Measurements from ENCODE around the gene ADAMTS7.
"Not testable (repeated sequence)": the region's sequence is repeated elsewhere in the genome, so short reads cannot be mapped to it uniquely, and the experiment has no call there.

Gene ADAMTS7

DNA sequence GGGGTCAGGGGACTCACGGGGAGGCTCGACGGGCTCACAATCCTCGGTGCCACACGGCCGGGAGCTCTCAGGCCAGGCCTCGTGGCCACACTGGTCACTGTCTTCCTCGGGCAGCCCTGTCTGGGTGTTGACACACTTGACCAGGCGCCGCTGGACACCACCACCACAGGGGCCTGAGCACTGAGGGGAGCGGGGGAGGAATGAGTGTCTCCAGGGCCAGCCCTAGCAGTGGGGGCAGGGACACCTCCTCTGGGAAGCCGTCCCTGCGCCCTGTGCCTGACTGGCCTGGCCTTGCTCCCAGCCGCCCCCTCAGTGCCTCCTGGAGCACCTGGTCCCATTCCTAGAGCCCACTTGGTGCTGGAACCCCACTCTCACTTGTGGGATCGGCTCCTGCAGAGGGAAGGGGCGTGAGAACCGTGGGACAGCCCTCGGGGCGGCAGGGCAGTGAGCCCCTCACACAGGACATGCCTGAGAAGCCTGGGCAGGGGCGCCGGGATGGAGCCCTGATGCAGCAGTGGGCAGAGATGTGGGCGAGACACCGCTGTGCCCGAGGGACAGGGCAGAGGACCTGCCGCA, 48.8 kb downstream of the ADAMTS7 start:
- not testable (repeated sequence) for DNase-seq

- DNase-seq, result no peak
These were observed 49.3 kb downstream of the ADAMTS7 start for GRCh38 chr15:78761891-78762385.

GRCh38 chr15:78761475-78761874, 49.8 kb downstream of the ADAMTS7 start:
- DNase-seq, result peak; percentile 65

GRCh38 chr15:78761020-78761419, 50.2 kb downstream of the ADAMTS7 start:
- DNase-seq, result no peak

DNA sequence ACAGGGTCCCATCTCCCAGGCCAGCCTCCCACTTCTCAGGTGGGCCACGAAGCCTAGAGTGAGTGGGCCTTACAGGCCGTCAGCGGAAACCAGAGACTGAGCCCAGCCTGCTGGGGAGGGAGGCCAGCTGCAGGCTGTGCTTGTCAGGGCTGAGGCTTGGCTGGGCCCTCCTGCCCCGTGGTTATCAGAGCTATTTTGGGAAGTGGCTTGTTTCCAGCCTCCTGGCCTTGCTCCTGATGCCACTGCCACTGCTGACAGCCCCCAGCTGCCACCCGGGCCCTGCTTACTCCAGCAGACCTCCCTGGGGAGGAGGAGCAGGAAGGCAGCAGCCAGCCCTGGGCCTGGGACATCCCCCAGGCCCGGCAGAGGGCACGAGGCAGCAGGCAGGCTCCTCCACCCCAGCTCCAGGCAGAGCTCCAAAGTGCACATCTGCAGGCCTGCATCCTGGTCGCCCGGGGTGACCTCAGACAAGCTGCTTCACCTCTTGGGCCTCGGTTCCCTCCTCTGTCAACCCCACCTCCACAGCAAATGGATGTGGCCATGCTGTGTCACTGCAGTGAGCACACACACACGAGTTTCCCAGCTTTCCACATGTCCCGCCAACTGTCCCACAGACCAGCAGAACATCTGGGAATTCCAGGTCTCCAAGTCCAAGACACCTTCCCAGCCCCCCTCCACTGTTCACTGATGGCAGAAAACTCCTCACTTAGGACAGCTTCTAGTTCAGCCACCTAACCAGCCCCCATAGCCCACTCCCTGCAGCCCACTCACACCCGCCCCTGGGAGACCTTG, 51.0 kb downstream of the ADAMTS7 start:
- not testable (repeated sequence) for DNase-seq

GRCh38 chr15:78759361-78759998, 51.8 kb downstream of the ADAMTS7 start:
- DNase-seq, result not testable (repeated sequence)

DNA sequence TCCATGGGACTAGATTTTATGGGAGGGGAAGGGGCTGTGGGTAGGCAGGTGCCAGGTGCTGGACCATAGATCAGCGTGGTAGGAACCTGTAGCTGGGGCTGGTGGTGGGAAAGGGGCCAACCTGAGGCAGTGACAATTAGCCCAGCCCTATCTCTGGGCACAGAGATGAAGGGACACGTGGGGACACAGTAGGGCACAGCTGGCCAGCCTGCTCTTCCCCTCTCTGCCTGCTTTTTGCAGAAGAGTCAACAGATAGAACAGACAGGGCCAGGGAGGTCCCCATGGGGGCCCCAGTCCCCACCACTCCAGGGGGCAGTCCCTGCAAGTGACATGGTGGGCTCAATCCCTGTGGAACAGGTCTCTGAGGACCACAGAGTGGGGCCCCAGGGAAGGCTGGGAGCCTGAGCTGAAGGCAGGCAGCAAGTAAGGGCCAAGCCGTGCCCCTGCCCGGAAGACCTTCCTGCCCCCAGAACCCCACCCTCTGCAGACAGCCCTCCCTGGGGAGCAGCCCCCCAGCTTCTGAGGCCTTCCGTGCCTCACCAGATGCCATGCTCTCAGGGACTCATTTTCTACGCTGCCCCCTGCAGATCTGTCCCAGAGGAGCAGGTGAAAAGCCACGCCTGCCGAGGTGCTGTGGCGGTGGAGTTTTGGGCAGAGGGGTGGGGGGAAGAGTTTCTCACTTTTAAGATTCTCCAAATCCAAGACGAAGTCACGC, 52.6 kb downstream of the ADAMTS7 start:
- not testable (repeated sequence) for DNase-seq

DNA sequence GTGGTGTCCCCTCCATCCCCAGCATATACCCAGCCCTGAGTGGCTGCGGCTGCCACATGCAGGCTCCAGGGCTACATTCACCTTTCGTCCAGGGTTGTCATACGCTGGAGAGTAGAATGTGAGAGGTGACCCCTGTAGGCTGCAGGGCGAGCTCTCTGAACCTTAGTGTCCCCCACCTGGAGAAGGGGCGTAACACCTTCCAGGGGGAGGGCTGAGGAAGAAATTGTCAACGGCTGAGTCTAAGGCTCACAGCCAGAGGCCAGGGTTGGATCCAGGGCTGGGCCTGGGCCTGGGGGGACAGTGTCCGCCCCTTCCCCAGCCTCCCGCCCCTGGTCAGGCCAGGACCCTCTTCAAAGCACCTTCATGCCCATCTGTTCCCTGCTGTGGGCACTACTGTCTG, 53.2 kb downstream of the ADAMTS7 start:
- DNase-seq, result not testable (repeated sequence)

DNA sequence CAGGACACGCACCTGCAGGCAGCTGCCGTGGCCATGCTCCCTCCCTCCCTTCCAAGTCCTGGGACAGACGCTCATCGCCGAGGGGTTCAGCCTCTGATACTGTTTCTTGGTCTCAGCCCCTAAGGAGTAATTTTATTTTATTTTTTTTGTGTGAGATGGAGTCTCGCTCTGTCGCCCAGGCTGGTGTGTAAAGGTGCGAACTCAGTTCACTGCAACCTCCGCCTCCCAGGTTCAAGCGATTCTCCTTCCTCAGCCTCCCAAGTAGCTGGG, 53.7 kb downstream of the ADAMTS7 start:
- no peak for DNase-seq

DNA sequence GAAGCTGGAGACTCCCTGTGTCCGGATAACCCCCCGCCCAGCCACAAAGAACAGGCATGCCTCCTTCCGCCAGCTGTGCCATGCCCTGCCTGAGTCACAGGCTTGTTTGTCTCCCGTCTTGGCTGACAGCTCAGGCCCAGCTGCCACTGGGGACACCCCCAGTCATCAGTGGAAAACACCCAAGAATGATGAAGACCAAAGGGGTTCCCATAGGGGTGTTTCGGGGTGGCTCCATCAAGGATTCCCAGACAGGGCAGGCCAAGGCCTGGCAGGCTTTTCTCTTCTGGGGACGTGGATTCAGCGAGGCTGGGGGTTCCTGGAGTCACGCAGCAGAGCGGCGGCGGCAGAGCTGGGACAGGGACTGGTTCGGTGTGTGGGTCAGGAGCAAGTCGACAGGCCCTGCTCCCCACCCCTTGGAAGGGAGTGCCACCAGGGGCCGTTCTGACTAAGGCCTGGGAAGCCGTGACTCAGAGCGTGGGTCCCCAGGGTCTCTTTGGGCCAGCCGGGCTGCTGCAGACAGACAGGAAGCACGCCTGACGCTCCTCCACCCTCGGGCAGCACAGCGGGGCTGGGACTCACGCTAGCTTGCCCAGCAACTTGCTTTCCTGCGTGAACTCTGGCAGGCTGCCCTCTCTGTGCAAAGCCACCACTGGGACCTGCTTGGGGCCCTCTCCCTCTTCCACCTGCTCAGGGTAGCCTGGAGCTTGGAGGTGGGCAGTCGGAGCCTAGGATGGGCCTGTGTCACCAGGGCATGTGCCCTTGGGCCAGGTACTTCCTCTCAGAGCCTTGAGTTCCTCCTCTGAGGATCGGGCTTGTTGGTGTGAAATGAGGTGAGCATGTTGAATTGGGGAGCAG, 54.3 kb downstream of the ADAMTS7 start:
- DNase-seq, result peak; percentile 47

GRCh38 chr15:78755900-78756591, 55.2 kb downstream of the ADAMTS7 start:
- DNase-seq, result not testable (repeated sequence)

- DNase-seq, result not testable (repeated sequence)
These were observed 56.5 kb downstream of the ADAMTS7 start for GRCh38 chr15:78754637-78755280.

DNA sequence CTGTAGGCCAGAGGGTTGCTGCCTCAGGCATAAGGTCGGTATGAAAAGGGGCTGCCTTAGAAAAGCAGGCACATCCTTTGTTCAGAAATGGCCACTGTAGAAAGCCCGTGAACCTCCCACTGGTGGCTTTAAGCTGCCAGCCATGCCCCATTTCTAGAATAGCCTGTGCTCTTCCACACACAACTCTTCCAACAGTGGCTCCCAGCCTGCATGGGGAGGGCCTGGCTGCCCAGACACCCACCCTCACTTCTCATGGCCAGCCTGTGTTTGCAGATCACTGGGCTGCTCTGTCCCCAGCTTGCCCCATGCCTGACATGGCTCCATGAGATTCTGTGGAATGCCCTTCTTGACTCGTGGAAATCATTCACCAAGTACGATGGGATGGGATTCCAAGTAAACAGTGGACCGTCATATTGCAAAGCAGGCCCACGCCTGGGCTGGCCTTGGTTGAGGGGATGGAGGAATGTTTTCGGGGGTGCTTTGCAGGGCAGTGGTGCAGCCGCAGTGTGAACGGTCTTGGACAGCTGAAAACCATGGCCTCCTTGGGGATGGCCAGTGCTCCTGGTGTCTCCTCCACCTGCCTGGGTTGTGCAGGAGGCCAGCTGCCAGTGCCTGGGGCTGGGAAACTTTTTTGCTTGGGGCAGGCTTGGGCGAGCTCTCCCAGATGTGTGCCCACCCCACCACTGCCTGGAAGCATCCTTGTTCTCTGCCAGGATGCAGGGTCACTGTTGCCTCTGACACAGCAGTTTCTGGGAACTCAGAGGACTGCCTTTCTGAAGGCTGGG, 57.3 kb downstream of the ADAMTS7 start:
- DNase-seq, result not testable (repeated sequence)

GRCh38 chr15:78753359-78753659, 58.0 kb downstream of the ADAMTS7 start:
- DNase-seq, result not testable (repeated sequence)

DNA sequence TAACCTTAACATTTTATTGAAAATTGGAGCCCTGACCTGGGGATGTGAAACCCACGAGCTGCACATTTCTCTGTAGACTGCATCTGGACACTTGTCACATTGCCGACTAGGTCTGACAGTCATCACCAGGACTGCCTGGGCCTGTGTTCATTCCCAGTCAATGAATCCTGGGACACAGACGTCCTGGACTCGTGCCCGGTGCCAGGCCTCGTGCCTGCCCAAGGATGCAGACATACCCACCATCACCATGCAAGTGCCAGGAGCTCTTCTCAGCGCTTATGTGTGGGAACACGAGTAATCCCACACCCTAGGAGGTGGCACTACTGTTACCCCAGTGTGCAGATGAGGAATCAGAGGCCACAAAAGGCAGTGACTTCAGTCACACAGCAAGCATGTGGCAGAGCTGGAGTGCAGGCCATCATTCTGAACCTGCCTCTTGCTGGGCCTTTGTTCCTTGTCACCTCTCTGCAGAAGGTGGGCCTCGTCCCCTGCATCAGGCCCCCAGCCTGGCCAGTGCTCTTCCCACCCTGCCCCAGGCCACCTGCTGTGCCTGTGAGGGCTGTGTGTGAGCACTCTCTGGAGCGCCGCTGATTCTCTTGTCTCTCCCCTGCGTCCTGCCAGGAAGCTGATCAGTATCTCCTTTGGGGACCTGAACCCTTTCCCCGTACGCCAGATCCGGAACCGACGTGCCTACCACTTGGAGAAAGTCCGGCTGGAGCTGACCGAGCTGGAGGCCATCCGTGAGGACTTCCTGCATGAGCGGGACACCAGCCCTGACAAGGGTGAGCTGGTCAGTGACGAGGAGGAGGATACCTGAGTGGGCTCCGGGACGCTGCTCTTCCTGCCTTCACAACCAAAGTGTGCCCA, 58.5 kb downstream of the ADAMTS7 start:
- DNase-seq, result no peak

- no peak for DNase-seq
These were observed 59.7 kb downstream of the ADAMTS7 start for GRCh38 chr15:78751602-78751979.

GRCh38 chr15:78750974-78751601, 60.2 kb downstream of the ADAMTS7 start:
- peak; percentile 50 for DNase-seq

- DNase-seq, result no peak
These were observed 60.7 kb downstream of the ADAMTS7 start for GRCh38 chr15:78750566-78750965.

DNA sequence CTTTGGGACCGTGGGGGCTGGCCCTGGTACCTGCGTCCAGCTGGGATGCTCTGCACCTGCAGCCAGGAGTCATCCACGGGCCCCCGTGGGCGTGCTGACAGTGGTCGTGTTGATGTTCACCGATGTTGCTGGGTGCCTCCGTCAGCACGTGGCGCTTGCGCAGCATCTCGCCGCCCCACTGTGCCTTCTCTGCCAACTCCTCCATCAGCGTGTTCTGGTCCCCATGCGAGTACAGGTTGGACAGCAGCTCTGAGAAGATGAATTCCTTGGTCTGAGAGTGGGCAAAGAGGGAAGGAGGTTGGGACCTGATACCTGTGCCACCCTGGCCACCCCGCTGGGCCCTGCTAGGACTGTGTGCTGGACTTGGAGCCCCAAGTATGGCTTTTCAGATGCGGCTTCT, 61.4 kb downstream of the ADAMTS7 start:
- no peak for DNase-seq

All from GDM1 (cell line).